HL-60 (cell line): Measurements from ENCODE around the gene HNRNPCL1.

Experiments
- GABPA ChIP-seq: IDR thresholded peaks from 2 replicates; pipeline ENCODE4 v1.6.1; 2012; ENCODE audit warnings: low read depth
- POLR2AphosphoS5 ChIP-seq: IDR thresholded peaks from 2 replicates; pipeline ENCODE4 v1.6.1; 2012; ENCODE audit warnings: low read depth
- REST ChIP-seq: IDR thresholded peaks from 2 replicates; pipeline ENCODE4 v1.6.1; 2012; ENCODE audit warnings: low read depth; ENCODE audit not compliant: insufficient replicate concordance
- TF ChIP-seq, protein P1 (sequence below): IDR thresholded peaks from one replicate; pipeline ENCODE4 v1.5.1; 2011; ENCODE audit warnings: low read length, control low read depth, inconsistent platforms; ENCODE audit not compliant: insufficient read depth

DNA sequence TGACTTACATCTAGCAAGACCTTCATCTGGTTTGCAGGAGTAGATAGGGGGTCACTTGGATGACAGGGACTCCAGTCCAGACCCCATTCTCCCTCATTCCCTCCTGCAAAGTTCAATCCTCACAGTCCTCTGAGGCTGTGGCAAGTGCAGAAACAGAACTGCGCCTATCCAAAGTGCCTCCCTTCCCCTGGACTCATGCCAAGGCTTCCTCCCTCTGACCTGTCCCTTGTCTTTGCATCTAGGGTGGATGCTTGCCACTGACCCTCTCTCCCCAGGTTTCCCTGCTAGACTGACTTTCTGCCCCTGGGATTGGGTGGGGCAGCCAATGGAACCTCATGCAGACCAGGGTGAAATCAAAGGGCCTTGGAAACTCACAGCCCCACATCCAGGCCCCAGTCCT is 38.6 kb downstream of the HNRNPCL1 start:
- TF ChIP-seq, protein P1, sequence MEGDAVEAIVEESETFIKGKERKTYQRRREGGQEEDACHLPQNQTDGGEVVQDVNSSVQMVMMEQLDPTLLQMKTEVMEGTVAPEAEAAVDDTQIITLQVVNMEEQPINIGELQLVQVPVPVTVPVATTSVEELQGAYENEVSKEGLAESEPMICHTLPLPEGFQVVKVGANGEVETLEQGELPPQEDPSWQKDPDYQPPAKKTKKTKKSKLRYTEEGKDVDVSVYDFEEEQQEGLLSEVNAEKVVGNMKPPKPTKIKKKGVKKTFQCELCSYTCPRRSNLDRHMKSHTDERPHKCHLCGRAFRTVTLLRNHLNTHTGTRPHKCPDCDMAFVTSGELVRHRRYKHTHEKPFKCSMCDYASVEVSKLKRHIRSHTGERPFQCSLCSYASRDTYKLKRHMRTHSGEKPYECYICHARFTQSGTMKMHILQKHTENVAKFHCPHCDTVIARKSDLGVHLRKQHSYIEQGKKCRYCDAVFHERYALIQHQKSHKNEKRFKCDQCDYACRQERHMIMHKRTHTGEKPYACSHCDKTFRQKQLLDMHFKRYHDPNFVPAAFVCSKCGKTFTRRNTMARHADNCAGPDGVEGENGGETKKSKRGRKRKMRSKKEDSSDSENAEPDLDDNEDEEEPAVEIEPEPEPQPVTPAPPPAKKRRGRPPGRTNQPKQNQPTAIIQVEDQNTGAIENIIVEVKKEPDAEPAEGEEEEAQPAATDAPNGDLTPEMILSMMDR, result no peak
- TF ChIP-seq REST (no peak), POLR2AphosphoS5 (no peak), GABPA (no peak)
